Right lobe of liver (tissue), 6 donors: ENCODE results near the gene KLHL9. TPM values are rescaled to one million over a fixed set of nuclear protein-coding genes. Genes with fewer than 3 reads are reported as not detected.

Source experiments
- ATAC-seq, 4 donors: fragments of 200-7000 bp; cut with Tn5 transposase; one replicate each; pipeline ENCODE4 v1.9.1; 2020; ENCODE audit warnings: mild to moderate bottlenecking in 4 of 4, moderate library complexity in 4 of 4
- DNase-seq, 3 donors: peaks; one replicate each; pipeline ENCODE4 v3.0.0-alpha.2; 2020
- H3K27ac ChIP-seq, 3 donors: fragments of 200-600 bp; one replicate each; pipeline ENCODE4 v1.8.0; 2022
- H3K27me3 ChIP-seq, 2 donors: fragments of 200-600 bp; one replicate each; pipeline ENCODE4 v1.8.0; 2022
- H3K36me3 ChIP-seq, 4 donors: fragments of 200-600 bp; sonication (generic) in 1 of 4; one replicate each; pipeline versions ENCODE4 v1.5.1 to v1.8.0; 2017 to 2022; ENCODE audit warnings: control low read depth in 1 of 4
- H3K4me1 ChIP-seq, 4 donors: fragments of 200-600 bp; sonication (generic) in 1 of 4; one replicate each; pipeline versions ENCODE4 v1.5.1 to v1.8.0; 2017 to 2022; ENCODE audit warnings: control low read depth in 1 of 4
- H3K4me3 ChIP-seq, 3 donors: fragments of 200-600 bp; one replicate each; pipeline ENCODE4 v1.8.0; 2022
- H3K9me3 ChIP-seq, 4 donors: fragments of 200-600 bp; sonication (generic) in 1 of 4; one replicate each; pipeline versions ENCODE4 v1.5.1 to v1.8.0; 2017 to 2022; ENCODE audit warnings: control low read depth in 1 of 4
- CTCF ChIP-seq, 4 donors: fragments of 200-600 bp in 3 of 4; fragments of 450-650 bp in 1 of 4; IDR thresholded peaks; one replicate each; pipeline versions ENCODE4 v1.5.1 to v1.8.0; 2016 to 2022; ENCODE audit warnings: antibody characterized with exemption in 4 of 4, mild to moderate bottlenecking in 2 of 4
- POLR2A ChIP-seq: fragments of 450-650 bp; IDR thresholded peaks from one replicate; pipeline ENCODE4 v1.6.1; 2017; ENCODE audit warnings: antibody characterized with exemption, mild to moderate bottlenecking
- WGBS: methylation state at CpG from one replicate; pipeline ENCODE4 v1.1.6; 2018; ENCODE audit warnings: low coverage, low lambda C conversion rate; ENCODE audit not compliant: insufficient coverage; ENCODE audit errors: missing lambda C conversion rate; 5-methylcytosine and 5-hydroxymethylcytosine counted together
- intact Hi-C, 2 donors: fragments of 100-400 bp; cut with DNase I; formaldehyde crosslinking; loops; one replicate each; pipeline versions ENCODE4 v1.11.2 to v1.14.1; 2022
- total RNA-seq, 6 experiments: library from RNA; depleted of rRNA in 2 of 6; stranded (reverse); fragments of >200 nt in 2 of 6; fragmentation: NEBNext Ultra II Directional in 3 of 6; extraction: Animal tissue kit (Norgen Biotek cat#: 25700) in 3 of 6; gene quantifications; one replicate each; pipeline versions ENCODE4 v1.1.0 to v1.2.4, GENCODE V29; 2016 to 2023
- donor health status: DM: no; HTN: yes; CAD: no.
- donor health status: DM: no; HTN: no; CAD: no.
- donor health status: DM: no; HTN: no; CAD: no.
- donor health status: DM: no; HTN: yes; CAD: no.
- donor health status: DM: no; HTN: yes; CAD: no.

The KLHL9 gene
- total RNA-seq, 6 experiments from 2014 or later, result 5.9 to 11.7 (median 8.7) TPM

DNA sequence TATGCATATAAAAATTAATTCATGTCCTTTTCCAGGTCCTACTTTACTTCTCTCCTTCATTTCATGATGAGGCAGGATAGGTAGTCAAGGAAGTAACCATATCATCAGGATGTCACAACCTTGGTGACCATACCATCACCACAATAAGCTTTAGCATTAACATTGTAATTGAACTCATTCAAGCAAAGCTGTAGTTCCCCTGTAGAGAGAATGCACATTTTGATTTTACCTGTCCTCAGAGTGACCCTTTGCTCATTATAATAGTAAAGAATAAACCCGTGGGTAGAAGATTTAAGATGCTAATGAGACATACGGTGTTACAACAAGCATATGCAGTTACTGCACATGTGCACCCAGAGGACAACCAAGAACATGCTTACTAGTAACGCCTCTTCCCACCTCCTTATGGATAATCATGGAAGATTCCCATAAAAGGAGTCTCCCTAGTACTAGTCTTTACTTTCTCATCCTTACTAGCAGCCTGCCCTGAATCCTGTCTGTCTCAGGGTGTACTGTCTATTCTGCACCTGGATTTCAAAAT, 13.3 kb upstream of the KLHL9 start:
- Histone ChIP-seq H3K27me3 (no peaks in the 10 kb centered on the region), H3K4me1 (no peaks in the 10 kb centered on the region), H3K4me3 (no peak overlapping the region), H3K36me3 (no peaks in the 10 kb centered on the region), H3K27ac (no peak overlapping the region), H3K9me3 (no peaks in the 10 kb centered on the region)
- WGBS, result 47% methylated on average over 3 of the region's 3 CpGs
- DNase-seq, result no peak
- TF ChIP-seq POLR2A, result no peak
- no peak for TF ChIP-seq CTCF (IDR thresholded peaks at IDR 0.05)
- intact Hi-C loops, result no loop called here
- ATAC-seq, result no peak

GRCh38 chr9:21340735-21341134, 5.5 kb upstream of the KLHL9 start:
- ATAC-seq (no peak), DNase-seq (no peak)
- no peaks in the 10 kb centered on the region for H3K4me1 ChIP-seq
- WGBS, result 75% methylated on average over 4 of the region's 4 CpGs
- no peaks in the 10 kb centered on the region for H3K27me3 ChIP-seq
- no peaks in the 10 kb centered on the region for H3K36me3 ChIP-seq
- no peak overlapping the region for H3K4me3 ChIP-seq
- no peaks in the 10 kb centered on the region for H3K9me3 ChIP-seq
- TF ChIP-seq POLR2A (no peak), CTCF (IDR thresholded peaks at IDR 0.05) (no peak)
- no peak overlapping the region for H3K27ac ChIP-seq
- intact Hi-C loops, result no loop called here

DNA sequence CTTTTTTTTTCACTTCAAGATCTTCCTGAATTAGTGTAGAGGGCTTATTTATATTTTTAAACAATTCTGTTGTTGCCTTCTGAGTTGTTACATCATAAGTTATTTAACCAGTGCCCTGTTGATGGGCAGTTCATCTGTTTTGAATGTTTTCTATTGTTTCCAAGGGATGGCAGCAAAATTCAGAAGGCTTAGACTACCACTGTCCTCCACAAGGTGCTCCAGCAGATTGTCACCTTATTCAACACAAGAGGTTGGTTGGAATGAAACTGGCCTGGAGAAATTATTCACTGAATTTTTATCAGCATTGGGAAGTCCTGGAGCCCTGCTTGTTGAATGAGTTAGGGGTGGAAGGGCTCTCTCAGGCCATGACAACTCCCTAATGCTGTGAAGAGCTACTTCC, 1.3 kb upstream of the KLHL9 start:
- H3K27ac ChIP-seq, result no peak overlapping the region
- intact Hi-C loops, result no loop called here
- no peak for TF ChIP-seq CTCF (IDR thresholded peaks at IDR 0.05)
- TF ChIP-seq POLR2A, result no peak

GRCh38 chr9:21333226-21333625, 2.0 kb downstream of the KLHL9 start:
- Histone ChIP-seq H3K27me3 (no peaks in the 10 kb centered on the region), H3K4me1 (peaks cover 0 to 43% (median 12%) of the 10 kb centered on the region in 4 donors), H3K27ac (no peak overlapping the region), H3K36me3 (no peaks in the 10 kb centered on the region), H3K9me3 (no peaks in the 10 kb centered on the region), H3K4me3 (no peak overlapping the region)
- ATAC-seq (no peak), DNase-seq (no peak)
- WGBS, result 95% methylated on average over 2 of the region's 2 CpGs
- TF ChIP-seq POLR2A (no peak), CTCF (IDR thresholded peaks at IDR 0.05) (no peak)
- intact Hi-C loops, result no loop called here

More for the DNA sequence above, 1.3 kb upstream of the KLHL9 start:
- peaks cover 0 to 28% (median 11%) of the 10 kb centered on the region in 4 donors for H3K4me1 ChIP-seq
- no peaks in the 10 kb centered on the region for H3K36me3 ChIP-seq
- no peaks in the 10 kb centered on the region for H3K9me3 ChIP-seq
- DNase-seq, result no peak
- no peak for ATAC-seq
- no peaks in the 10 kb centered on the region for H3K27me3 ChIP-seq
- H3K4me3 ChIP-seq, result no peak overlapping the region
